SK-N-MC (cell line): ENCODE results near the gene EPS15.
A peak's percentile ranks its signal among the peaks of the same experiment; 100 is the strongest.
"Not testable (repeated sequence)": the region's sequence is repeated elsewhere in the genome, so short reads cannot be mapped to it uniquely, and the experiment has no call there.

ENCODE experiments used
- DNase-seq: peaks from one replicate; pipeline ENCODE4 v3.0.0-alpha.2; 2011; ENCODE audit warnings: low read depth, low spot score
- H3K27ac ChIP-seq: fragments of 200-600 bp; sonication (generic); 2 replicates; pipeline ENCODE4 v1.5.1; 2016; ENCODE audit warnings: mixed run types
- H3K36me3 ChIP-seq: fragments of 200-600 bp; sonication (generic); 2 replicates; pipeline ENCODE4 v1.6.1; 2017; ENCODE audit warnings: antibody characterized with exemption, low read length, mixed read lengths; ENCODE audit not compliant: insufficient read depth
- H3K4me3 ChIP-seq: fragments of 200-600 bp; sonication (generic); 2 replicates; pipeline ENCODE4 v1.5.1; 2016
- H3K9ac ChIP-seq: fragments of 200-600 bp; sonication (generic); 2 replicates; pipeline ENCODE4 v1.8.0; 2017; ENCODE audit warnings: mixed run types, mixed read lengths; ENCODE audit not compliant: insufficient read length
- H3K9me3 ChIP-seq: fragments of 200-600 bp; sonication (generic); 2 replicates; pipeline ENCODE4 v1.6.1; 2017; ENCODE audit warnings: low read depth, mild to moderate bottlenecking, antibody characterized with exemption, low read length, moderate library complexity, mixed read lengths
- EZH2 ChIP-seq: fragments of 200-600 bp; sonication (generic); IDR thresholded peaks from one replicate; pipeline ENCODE4 v1.6.1; 2017; ENCODE audit warnings: antibody characterized with exemption
- FOXP2 ChIP-seq: optimal IDR thresholded peaks from 2 replicates; pipeline ENCODE3; 2011; ENCODE audit warnings: mild to moderate bottlenecking, moderate library complexity; ENCODE audit not compliant: insufficient read depth; ENCODE audit errors: extremely low read length, control extremely low read depth
- POLR2AphosphoS5 ChIP-seq: IDR thresholded peaks from 2 replicates; pipeline ENCODE4 v1.6.1; 2012; ENCODE audit warnings: mild to moderate bottlenecking, low read depth, low read length, borderline replicate concordance

Gene EPS15

GRCh38 chr1:51519048-51519864, at the start of gene EPS15:
Gene EPS15 (minus strand): TSS chr1:51519266. CDS start chr1:51519231, 35 bp downstream.
- Histone ChIP-seq H3K36me3 (no peaks in the 10 kb centered on the region), H3K9me3 (no peaks in the 10 kb centered on the region), H3K4me3 (peak within 1 kb of the TSS; percentile 92), H3K9ac (peak within 1 kb of the TSS; percentile 74), H3K27ac (no peak within 1 kb of the TSS)
- DNase-seq: no peak
- TF ChIP-seq EZH2: no peak
- no peak for TF ChIP-seq FOXP2
- TF ChIP-seq POLR2AphosphoS5: peak; percentile 65; the same call in 1 of the 2 replicates

- H3K27ac ChIP-seq: no peak overlapping the region
These were observed 49.3 kb upstream of the EPS15 start for GRCh38 chr1:51568231-51568935.

GRCh38 chr1:51567653-51568052, 48.6 kb upstream of the EPS15 start:
- no peak overlapping the region for H3K27ac ChIP-seq
- H3K36me3 ChIP-seq: no peaks in the 10 kb centered on the region
- no peak overlapping the region for H3K4me3 ChIP-seq
- no peaks in the 10 kb centered on the region for H3K9me3 ChIP-seq
- H3K9ac ChIP-seq: peak overlapping the region; percentile 12
- TF ChIP-seq POLR2AphosphoS5 (no peak), FOXP2 (no peak), EZH2 (no peak)
- DNase-seq: no peak

More at GRCh38 chr1:51568231-51568935, 49.3 kb upstream of the EPS15 start:
- H3K36me3 ChIP-seq: no peaks in the 10 kb centered on the region
- no peak overlapping the region for H3K4me3 ChIP-seq
- no peak for DNase-seq
- TF ChIP-seq FOXP2 (no peak), POLR2AphosphoS5 (no peak), EZH2 (no peak)
- no peaks in the 10 kb centered on the region for H3K9me3 ChIP-seq
- H3K9ac ChIP-seq: no peak overlapping the region

- H3K9ac ChIP-seq: no peak overlapping the region
- no peaks in the 10 kb centered on the region for H3K9me3 ChIP-seq
- TF ChIP-seq FOXP2 (no peak), POLR2AphosphoS5 (no peak), EZH2 (no peak)
- DNase-seq: no peak
- H3K36me3 ChIP-seq: no peaks in the 10 kb centered on the region
- H3K4me3 ChIP-seq: no peak overlapping the region
- H3K27ac ChIP-seq: no peak overlapping the region
These were observed 47.2 kb upstream of the EPS15 start for GRCh38 chr1:51566260-51566659.

- H3K27ac ChIP-seq: no peak overlapping the region
- DNase-seq: no peak
These were observed 45.9 kb upstream of the EPS15 start for GRCh38 chr1:51565009-51565408.

GRCh38 chr1:51564124-51564523, 45.1 kb upstream of the EPS15 start:
- TF ChIP-seq POLR2AphosphoS5 (no peak), FOXP2 (no peak), EZH2 (no peak)
- H3K36me3 ChIP-seq: no peaks in the 10 kb centered on the region
- H3K9me3 ChIP-seq: no peaks in the 10 kb centered on the region
- H3K9ac ChIP-seq: no peak overlapping the region
- H3K4me3 ChIP-seq: no peak overlapping the region
- DNase-seq: no peak
- no peak overlapping the region for H3K27ac ChIP-seq

More at GRCh38 chr1:51565009-51565408, 45.9 kb upstream of the EPS15 start:
- TF ChIP-seq EZH2 (no peak), FOXP2 (no peak), POLR2AphosphoS5 (no peak)
- Histone ChIP-seq H3K4me3 (no peak overlapping the region), H3K9ac (no peak overlapping the region), H3K9me3 (no peaks in the 10 kb centered on the region), H3K36me3 (no peaks in the 10 kb centered on the region)

- no peak overlapping the region for H3K4me3 ChIP-seq
- no peak overlapping the region for H3K9ac ChIP-seq
- no peaks in the 10 kb centered on the region for H3K9me3 ChIP-seq
- H3K36me3 ChIP-seq: no peaks in the 10 kb centered on the region
- no peak for TF ChIP-seq FOXP2
- TF ChIP-seq EZH2: no peak
- no peak for DNase-seq
- no peak overlapping the region for H3K27ac ChIP-seq
These were observed 42.6 kb upstream of the EPS15 start for GRCh38 chr1:51561702-51562101.

- not testable (repeated sequence) for H3K9me3 ChIP-seq, DNase-seq, H3K9ac ChIP-seq, H3K36me3 ChIP-seq, H3K4me3 ChIP-seq, H3K27ac ChIP-seq
These were observed 41.8 kb upstream of the EPS15 start for GRCh38 chr1:51560895-51561294.

- no peak overlapping the region for H3K4me3 ChIP-seq
- DNase-seq: no peak
- H3K27ac ChIP-seq: no peak overlapping the region
These were observed 41.0 kb upstream of the EPS15 start for GRCh38 chr1:51560034-51560433.

More at GRCh38 chr1:51560034-51560433, 41.0 kb upstream of the EPS15 start:
- Histone ChIP-seq H3K9ac (no peak overlapping the region), H3K36me3 (no peaks in the 10 kb centered on the region), H3K9me3 (no peaks in the 10 kb centered on the region)
- TF ChIP-seq EZH2 (no peak), POLR2AphosphoS5 (no peak), FOXP2 (no peak)
